Esophagus squamous epithelium (tissue), 4 donors: ENCODE results near the gene SDR9C7.
"Not testable (repeated sequence)": the region's sequence is repeated elsewhere in the genome, so short reads cannot be mapped to it uniquely, and the experiment has no call there.

ENCODE experiments used
- POLR2A ChIP-seq, 4 donors: fragments of 450-650 bp; IDR thresholded peaks; one replicate each; pipeline ENCODE4 v1.6.1; 2017; ENCODE audit warnings: antibody characterized with exemption in 4 of 4, mild to moderate bottlenecking in 4 of 4, moderate library complexity in 3 of 4
- TF ChIP-seq, protein P1 (sequence below), 6 experiments: fragments of 450-650 bp in 4 of 6; fragments of 200-600 bp in 2 of 6; sonication (generic) in 2 of 6; IDR thresholded peaks; one replicate each; pipeline ENCODE4 v1.5.1; 2016 to 2019; ENCODE audit warnings: antibody characterized with exemption in 6 of 6, mild to moderate bottlenecking in 4 of 6, moderate library complexity in 4 of 6

DNA sequence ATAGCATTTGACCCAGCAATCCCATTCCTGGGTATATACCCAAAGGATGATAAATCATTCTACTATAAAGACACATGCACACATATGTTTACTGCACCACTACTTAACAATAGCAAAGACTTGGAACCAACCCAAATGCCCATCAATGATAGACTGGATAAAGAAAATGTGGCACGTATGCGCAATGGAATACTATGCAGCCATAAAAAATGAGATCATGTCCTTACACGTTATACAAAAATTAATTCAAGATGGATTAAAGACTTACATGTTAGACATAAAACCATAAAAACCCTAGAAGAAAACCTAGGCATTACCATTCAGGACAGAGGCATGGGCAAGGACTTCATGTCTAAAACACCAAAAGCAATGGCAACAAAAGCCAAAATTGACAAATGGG is 16.1 kb downstream of the SDR9C7 start:
- TF ChIP-seq, protein P1, sequence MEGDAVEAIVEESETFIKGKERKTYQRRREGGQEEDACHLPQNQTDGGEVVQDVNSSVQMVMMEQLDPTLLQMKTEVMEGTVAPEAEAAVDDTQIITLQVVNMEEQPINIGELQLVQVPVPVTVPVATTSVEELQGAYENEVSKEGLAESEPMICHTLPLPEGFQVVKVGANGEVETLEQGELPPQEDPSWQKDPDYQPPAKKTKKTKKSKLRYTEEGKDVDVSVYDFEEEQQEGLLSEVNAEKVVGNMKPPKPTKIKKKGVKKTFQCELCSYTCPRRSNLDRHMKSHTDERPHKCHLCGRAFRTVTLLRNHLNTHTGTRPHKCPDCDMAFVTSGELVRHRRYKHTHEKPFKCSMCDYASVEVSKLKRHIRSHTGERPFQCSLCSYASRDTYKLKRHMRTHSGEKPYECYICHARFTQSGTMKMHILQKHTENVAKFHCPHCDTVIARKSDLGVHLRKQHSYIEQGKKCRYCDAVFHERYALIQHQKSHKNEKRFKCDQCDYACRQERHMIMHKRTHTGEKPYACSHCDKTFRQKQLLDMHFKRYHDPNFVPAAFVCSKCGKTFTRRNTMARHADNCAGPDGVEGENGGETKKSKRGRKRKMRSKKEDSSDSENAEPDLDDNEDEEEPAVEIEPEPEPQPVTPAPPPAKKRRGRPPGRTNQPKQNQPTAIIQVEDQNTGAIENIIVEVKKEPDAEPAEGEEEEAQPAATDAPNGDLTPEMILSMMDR (IDR thresholded peaks at IDR 0.05), result not testable (repeated sequence)
- not testable (repeated sequence) for TF ChIP-seq POLR2A (IDR thresholded peaks at IDR 0.05)
